Gastroesophageal sphincter (tissue), 4 donors: ENCODE measurements around the gene CCL27. TPM values are rescaled to one million over a fixed set of nuclear protein-coding genes. Genes with fewer than 3 reads are reported as not detected.

Experiments
- ATAC-seq: fragments of 150-250 bp; one replicate; pipeline ENCODE4 v1.9.1; 2016; ENCODE audit warnings: mild to moderate bottlenecking, moderate library complexity
- H3K27ac ChIP-seq, 4 donors: fragments of 200-600 bp; sonication (generic) in 3 of 4; 1 replicate in 3 of 4; 2 replicates in 1 of 4; pipeline ENCODE4 v1.5.1; 2016 to 2019
- H3K27me3 ChIP-seq: fragments of 200-600 bp; sonication (generic); one replicate; pipeline ENCODE4 v1.5.1; 2019
- H3K36me3 ChIP-seq, 2 donors: fragments of 200-600 bp; sonication (generic); one replicate each; pipeline ENCODE4 v1.5.1; 2019; ENCODE audit warnings: control low read depth in 1 of 2
- H3K4me1 ChIP-seq, 3 donors: fragments of 200-600 bp; sonication (generic); 1 replicate in 2 of 3; 2 replicates in 1 of 3; pipeline ENCODE4 v1.5.1; 2016 to 2019; ENCODE audit warnings: control low read depth in 2 of 3
- H3K4me3 ChIP-seq, 2 donors: fragments of 200-600 bp; sonication (generic); one replicate each; pipeline ENCODE4 v1.5.1; 2019; ENCODE audit warnings: mild to moderate bottlenecking in 1 of 2, moderate library complexity in 1 of 2
- H3K9me3 ChIP-seq, 3 donors: fragments of 200-600 bp; sonication (generic); one replicate each; pipeline ENCODE4 v1.5.1; 2017 to 2019; ENCODE audit warnings: control low read depth in 2 of 3
- CTCF ChIP-seq, 4 experiments: fragments of 200-600 bp in 2 of 4; fragments of 450-650 bp in 2 of 4; sonication (generic) in 1 of 4; IDR thresholded peaks; one replicate each; pipeline ENCODE4 v1.5.1; 2017 to 2019; ENCODE audit warnings: antibody characterized with exemption in 4 of 4, mild to moderate bottlenecking in 2 of 4, moderate library complexity in 2 of 4
- EP300 ChIP-seq: sonication (generic); formaldehyde crosslinking; IDR thresholded peaks from one replicate; pipeline ENCODE4 v1.6.1; 2017; ENCODE audit warnings: antibody characterized with exemption, mild to moderate bottlenecking
- POLR2A ChIP-seq, 2 donors: fragments of 450-650 bp; IDR thresholded peaks; one replicate each; pipeline ENCODE4 v1.6.1; 2017; ENCODE audit warnings: antibody characterized with exemption in 2 of 2, mild to moderate bottlenecking in 2 of 2, moderate library complexity in 1 of 2
- POLR2AphosphoS5 ChIP-seq: sonication (generic); formaldehyde crosslinking; IDR thresholded peaks from one replicate; pipeline ENCODE4 v1.6.1; 2017; ENCODE audit warnings: antibody characterized with exemption
- WGBS, 2 donors: methylation state at CpG; one replicate each; pipeline ENCODE4 v1.1.5; 2018; ENCODE audit warnings: low coverage in 1 of 2; 5-methylcytosine and 5-hydroxymethylcytosine counted together
- total RNA-seq, 4 donors: library from RNA; depleted of rRNA; stranded (reverse); fragments of >200 nt; gene quantifications; one replicate each; pipeline ENCODE4 v1.1.0, GENCODE V29; 2016

CCL27 gene
- total RNA-seq, 4 donors from 2014 or later, result not detected

GRCh38 chr9:34637356-34638137 lies 24.9 kb downstream of the CCL27 start, which contains the start of gene SIGMAR1:
SIGMAR1 (minus strand) TSS chr9:34637787; CDS start chr9:34637697, 90 bp downstream.
- H3K27me3 ChIP-seq, result no peaks in the 10 kb centered on the region
- WGBS, 2 donors, result 0 to 3% methylated on average over 7 to 8 of the region's 74 CpGs
- peaks cover 0 to 47% (median 8%) of the 10 kb centered on the region in 3 donors for H3K4me1 ChIP-seq
- H3K27ac ChIP-seq, result peak within 1 kb of the TSS; percentile 18 to 93 (median 89)
- H3K4me3 ChIP-seq, result peak within 1 kb of the TSS; percentile 49 to 85
- TF ChIP-seq EP300, result no peak
- peak in 3 of 4 experiments; percentile 18 to 23 (median 22) for TF ChIP-seq CTCF (IDR thresholded peaks at IDR 0.05)
- peak; percentile 77 for TF ChIP-seq POLR2AphosphoS5
- peak; percentile 78 to 85 for TF ChIP-seq POLR2A (IDR thresholded peaks at IDR 0.05)
- H3K36me3 ChIP-seq, result peaks cover 0 to 13% of the 10 kb centered on the region in 2 donors
- peak; percentile 98 for ATAC-seq
- no peaks in the 10 kb centered on the region for H3K9me3 ChIP-seq

GRCh38 chr9:34636791-34637355 lies 25.6 kb downstream of the CCL27 start:
- Histone ChIP-seq H3K4me1 (peaks cover 0 to 47% (median 8%) of the 10 kb centered on the region in 3 donors), H3K4me3 (peak overlapping the region; percentile 49 to 85), H3K9me3 (no peaks in the 10 kb centered on the region), H3K27me3 (no peaks in the 10 kb centered on the region), H3K36me3 (peaks cover 0 to 13% of the 10 kb centered on the region in 2 donors), H3K27ac (peak overlapping the region; percentile 18 to 93 (median 89))
- ATAC-seq, result no peak
- 0 to 10% methylated on average over 2 of the region's 23 CpGs for WGBS, 2 donors
- TF ChIP-seq POLR2A (IDR thresholded peaks at IDR 0.05) (no peak), EP300 (no peak), POLR2AphosphoS5 (no peak), CTCF (IDR thresholded peaks at IDR 0.05) (no peak)

GRCh38 chr9:34635556-34635955 lies 26.9 kb downstream of the CCL27 start:
- Histone ChIP-seq H3K36me3 (peaks cover 0 to 13% of the 10 kb centered on the region in 2 donors), H3K27ac (no peak overlapping the region), H3K9me3 (no peaks in the 10 kb centered on the region), H3K27me3 (peaks cover 3% of the 10 kb centered on the region), H3K4me3 (no peak overlapping the region), H3K4me1 (peaks cover 0 to 47% (median 8%) of the 10 kb centered on the region in 3 donors)
- ATAC-seq, result no peak
- TF ChIP-seq POLR2AphosphoS5 (no peak), POLR2A (IDR thresholded peaks at IDR 0.05) (no peak), EP300 (no peak), CTCF (IDR thresholded peaks at IDR 0.05) (no peak)
- WGBS, 2 donors, result 85 to 100% methylated on average over 2 to 4 of the region's 14 CpGs

- H3K4me3 ChIP-seq, result no peak overlapping the region
- no peak for ATAC-seq
- H3K27ac ChIP-seq, result no peak overlapping the region
- H3K36me3 ChIP-seq, result peaks cover 0 to 13% of the 10 kb centered on the region in 2 donors
- 62 to 69% methylated on average over 2 to 3 of the region's 3 CpGs for WGBS, 2 donors
- peaks cover 12% of the 10 kb centered on the region for H3K27me3 ChIP-seq
- TF ChIP-seq POLR2AphosphoS5 (no peak), EP300 (no peak), POLR2A (IDR thresholded peaks at IDR 0.05) (no peak), CTCF (IDR thresholded peaks at IDR 0.05) (no peak)
- H3K9me3 ChIP-seq, result no peaks in the 10 kb centered on the region
- peaks cover 0 to 47% (median 8%) of the 10 kb centered on the region in 3 donors for H3K4me1 ChIP-seq
Measured at GRCh38 chr9:34634551-34635248, 27.8 kb downstream of the CCL27 start.
